GM23338 (cell line): ENCODE data around the gene FOLR1.

ENCODE experiments used
- CREB1 ChIP-seq: fragments of 250-450 bp; sonication (Bioruptor Pico); IDR thresholded peaks from 2 replicates; pipeline ENCODE4 v1.5.0; 2020; ENCODE audit warnings: low read depth, mild to moderate bottlenecking, moderate library complexity
- CTCF ChIP-seq, 2 experiments: fragments of 200-600 bp in 1 of 2; sonication (generic) in 1 of 2; conservative IDR thresholded peaks; 2 replicates each; pipeline versions ENCODE4 v1.5.1 to v1.6.1; 2016 to 2017; ENCODE audit warnings: antibody characterized with exemption in 2 of 2, low read depth in 2 of 2, mild to moderate bottlenecking in 2 of 2, moderate library complexity in 1 of 2
- ETS1 ChIP-seq: IDR thresholded peaks from 2 replicates; pipeline ENCODE4 v1.6.1; 2016; ENCODE audit warnings: antibody characterized with exemption
- EZH2 ChIP-seq: fragments of 200-600 bp; sonication (generic); IDR thresholded peaks from one replicate; pipeline ENCODE4 v1.8.0; 2017; ENCODE audit warnings: antibody characterized with exemption, mild to moderate bottlenecking, low read depth; ENCODE audit not compliant: unreplicated experiment
- EZH2phosphoT487 ChIP-seq: fragments of 200-600 bp; sonication (generic); IDR thresholded peaks from one replicate; pipeline ENCODE4 v1.8.1; 2018; ENCODE audit warnings: antibody characterized with exemption; ENCODE audit not compliant: unreplicated experiment
- NANOG ChIP-seq: IDR thresholded peaks from 2 replicates; pipeline ENCODE4 v1.6.1; 2016; ENCODE audit warnings: antibody characterized with exemption, borderline replicate concordance
- POLR2AphosphoS5 ChIP-seq: IDR thresholded peaks from 2 replicates; pipeline ENCODE4 v1.6.1; 2016; ENCODE audit warnings: antibody characterized with exemption, low read depth
- REST ChIP-seq: IDR thresholded peaks from one replicate; pipeline ENCODE4 v1.6.1; 2018; ENCODE audit warnings: antibody characterized with exemption; ENCODE audit not compliant: unreplicated experiment
- STAT1 ChIP-seq: IDR thresholded peaks from one replicate; pipeline ENCODE4 v1.6.1; 2016; ENCODE audit warnings: antibody characterized with exemption; ENCODE audit not compliant: unreplicated experiment

- TF ChIP-seq CTCF (conservative IDR thresholded peaks at IDR 0.05; ENCODE audit: low read depth in 2 of 2) (no peak), POLR2AphosphoS5 (no peak), REST (no peak), EZH2 (no peak), CREB1 (CRISPR knock-in tag) (no peak), EZH2phosphoT487 (no peak), STAT1 (no peak), ETS1 (no peak), NANOG (no peak)
These were observed 52.1 kb downstream of the FOLR1 start, which contains the start of gene PHOX2A for GRCh38 chr11:72244060-72244360.
